Bronchial epithelial cell (primary cell): ENCODE results near the gene RPS27L. TPM values are rescaled to one million over a fixed set of nuclear protein-coding genes. Genes with fewer than 3 reads are reported as not detected.

Experiments
- DNase-seq: peaks from one replicate; pipeline ENCODE4 v3.0.0-alpha.2; 2010; ENCODE audit warnings: low read depth
- FAIRE-seq: peaks from 2 replicates; lab custom pipeline; 2011; peaks lifted over from hg19 to GRCh38; lab: Jason Lieb, UNC
- H3K27me3 ChIP-seq: 2 replicates; pipeline ENCODE4 v1.5.1; 2011; ENCODE audit warnings: low read length; ENCODE audit not compliant: control insufficient read depth, insufficient read depth
- H3K36me3 ChIP-seq: 2 replicates; pipeline ENCODE4 v1.5.1; 2011; ENCODE audit warnings: low read length; ENCODE audit not compliant: control insufficient read depth, insufficient read depth
- H3K4me3 ChIP-seq: 2 replicates; pipeline ENCODE4 v1.5.1; 2011; ENCODE audit warnings: mild to moderate bottlenecking, low read depth, low read length, control low read depth
- total RNA-seq: library from RNA; depleted of rRNA; stranded (reverse); fragments of >200 nt; gene quantifications from 2 replicates; pipeline ENCODE4 v1.2.1, GENCODE V29; 2014
- TF ChIP-seq, protein P1 (sequence below): IDR thresholded peaks from 2 replicates; pipeline ENCODE4 v1.5.1; 2011; ENCODE audit warnings: mild to moderate bottlenecking, moderate library complexity, low read length, control low read depth, inconsistent platforms; ENCODE audit not compliant: insufficient read depth, severe bottlenecking

The RPS27L gene
- total RNA-seq, 1 donor from 2014 or later, result 62.7 TPM

DNA sequence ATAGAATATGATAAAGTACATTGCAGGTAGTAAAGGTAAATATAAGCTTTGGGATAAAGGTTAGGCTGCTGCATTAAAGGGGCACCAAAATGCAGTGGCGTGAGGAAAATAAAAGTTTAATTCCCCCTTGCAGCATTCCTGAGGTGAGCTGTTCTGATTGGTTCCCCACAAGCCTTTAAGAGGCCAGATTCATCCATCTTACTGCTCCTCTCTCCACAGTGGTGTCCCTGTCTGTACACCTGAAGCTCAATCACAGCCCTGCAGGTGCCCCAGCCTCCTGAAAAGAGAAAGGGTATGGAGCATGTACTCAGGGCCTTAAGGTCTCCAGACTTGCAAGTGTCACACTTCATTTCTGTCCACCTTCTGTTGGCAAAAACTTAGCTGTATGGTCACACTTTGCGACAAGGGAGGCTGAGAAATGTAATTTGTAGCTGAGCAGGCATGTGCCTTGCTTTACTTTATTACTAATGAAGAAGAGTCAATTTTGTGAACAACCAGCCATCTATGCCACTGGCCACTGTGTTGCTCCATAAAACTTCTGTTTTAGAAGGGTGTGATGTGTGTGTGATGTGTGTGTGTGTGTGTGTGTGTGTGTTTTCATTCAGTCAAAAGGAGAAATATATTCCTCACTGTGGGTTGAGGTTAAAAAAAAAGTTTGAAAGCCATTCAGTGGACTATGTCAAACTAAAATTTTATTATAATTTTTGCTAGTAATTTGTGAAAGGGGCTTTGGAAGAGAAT is 22.9 kb downstream of the RPS27L start:
- Histone ChIP-seq H3K4me3 (no peak overlapping the region), H3K27me3 (no peaks in the 10 kb centered on the region), H3K36me3 (no peaks in the 10 kb centered on the region)
- TF ChIP-seq, protein P1, sequence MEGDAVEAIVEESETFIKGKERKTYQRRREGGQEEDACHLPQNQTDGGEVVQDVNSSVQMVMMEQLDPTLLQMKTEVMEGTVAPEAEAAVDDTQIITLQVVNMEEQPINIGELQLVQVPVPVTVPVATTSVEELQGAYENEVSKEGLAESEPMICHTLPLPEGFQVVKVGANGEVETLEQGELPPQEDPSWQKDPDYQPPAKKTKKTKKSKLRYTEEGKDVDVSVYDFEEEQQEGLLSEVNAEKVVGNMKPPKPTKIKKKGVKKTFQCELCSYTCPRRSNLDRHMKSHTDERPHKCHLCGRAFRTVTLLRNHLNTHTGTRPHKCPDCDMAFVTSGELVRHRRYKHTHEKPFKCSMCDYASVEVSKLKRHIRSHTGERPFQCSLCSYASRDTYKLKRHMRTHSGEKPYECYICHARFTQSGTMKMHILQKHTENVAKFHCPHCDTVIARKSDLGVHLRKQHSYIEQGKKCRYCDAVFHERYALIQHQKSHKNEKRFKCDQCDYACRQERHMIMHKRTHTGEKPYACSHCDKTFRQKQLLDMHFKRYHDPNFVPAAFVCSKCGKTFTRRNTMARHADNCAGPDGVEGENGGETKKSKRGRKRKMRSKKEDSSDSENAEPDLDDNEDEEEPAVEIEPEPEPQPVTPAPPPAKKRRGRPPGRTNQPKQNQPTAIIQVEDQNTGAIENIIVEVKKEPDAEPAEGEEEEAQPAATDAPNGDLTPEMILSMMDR, result no peak
- FAIRE-seq, result no peak
- no peak for DNase-seq

DNA sequence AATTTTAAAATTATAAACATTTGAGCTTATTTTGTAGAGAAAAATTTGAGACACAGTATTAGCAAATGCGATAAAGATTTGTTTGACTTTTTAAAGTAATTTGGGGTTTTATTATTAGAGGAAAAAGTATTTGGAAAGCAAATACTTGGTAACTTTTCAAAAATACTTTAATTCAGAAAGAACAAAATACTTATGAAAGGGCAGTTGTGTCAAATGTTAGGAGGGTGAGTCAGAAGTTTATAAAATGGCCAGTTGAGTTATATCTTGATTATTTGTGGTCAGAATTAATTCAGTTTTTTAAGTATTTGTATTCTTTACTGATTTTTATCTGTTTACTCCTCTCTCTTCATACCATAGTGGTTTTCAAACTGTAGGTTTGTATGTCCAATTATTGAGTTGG is 23.5 kb downstream of the RPS27L start:
- TF ChIP-seq, protein P1, result no peak
- no peak overlapping the region for H3K4me3 ChIP-seq
- DNase-seq (no peak), FAIRE-seq (no peak)
- no peaks in the 10 kb centered on the region for H3K36me3 ChIP-seq
- no peaks in the 10 kb centered on the region for H3K27me3 ChIP-seq

DNA sequence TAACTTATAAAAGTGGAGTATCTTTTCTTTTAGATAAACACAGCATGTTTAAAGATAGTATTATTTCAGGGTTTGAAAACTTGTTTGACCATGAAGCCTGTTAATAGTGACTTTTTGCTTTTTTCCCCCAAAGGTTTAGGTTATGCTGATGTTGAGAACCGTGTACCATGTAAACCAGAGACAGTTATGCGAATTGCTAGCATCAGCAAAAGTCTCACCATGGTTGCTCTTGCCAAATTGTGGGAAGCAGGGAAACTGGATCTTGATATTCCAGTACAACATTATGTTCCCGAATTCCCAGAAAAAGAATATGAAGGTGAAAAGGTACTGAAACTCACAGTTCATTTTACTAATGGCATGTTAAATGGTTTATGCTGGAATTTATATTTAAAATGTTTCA is 30.6 kb downstream of the RPS27L start:
- H3K4me3 ChIP-seq, result no peak overlapping the region
- TF ChIP-seq, protein P1, result no peak
- DNase-seq (no peak), FAIRE-seq (no peak)
- no peaks in the 10 kb centered on the region for H3K27me3 ChIP-seq
- H3K36me3 ChIP-seq, result peaks cover 3% of the 10 kb centered on the region

DNA sequence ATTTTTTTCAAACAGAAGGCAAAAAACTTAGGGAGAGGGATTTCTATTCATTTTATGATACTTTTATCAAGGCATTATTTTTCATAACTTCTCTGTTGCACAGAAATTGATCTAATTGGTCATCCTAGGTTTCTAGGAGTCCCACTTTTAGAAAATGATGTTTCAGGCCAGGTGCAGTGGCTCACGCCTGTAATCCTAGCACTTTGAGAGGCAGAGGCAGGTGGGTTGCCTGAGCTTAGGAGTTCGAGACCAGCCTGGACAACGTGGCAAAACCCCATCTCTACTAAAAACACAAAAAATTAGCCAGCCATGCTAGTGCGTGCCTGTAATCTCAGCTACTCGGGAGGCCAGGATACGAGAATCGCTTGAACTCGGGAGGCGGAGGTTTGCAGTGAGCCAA is 32.8 kb downstream of the RPS27L start:
- no peak for DNase-seq
- H3K27me3 ChIP-seq, result no peaks in the 10 kb centered on the region
- peaks cover 3% of the 10 kb centered on the region for H3K36me3 ChIP-seq
- H3K4me3 ChIP-seq, result no peak overlapping the region
- TF ChIP-seq, protein P1, result no peak
- no peak for FAIRE-seq

DNA sequence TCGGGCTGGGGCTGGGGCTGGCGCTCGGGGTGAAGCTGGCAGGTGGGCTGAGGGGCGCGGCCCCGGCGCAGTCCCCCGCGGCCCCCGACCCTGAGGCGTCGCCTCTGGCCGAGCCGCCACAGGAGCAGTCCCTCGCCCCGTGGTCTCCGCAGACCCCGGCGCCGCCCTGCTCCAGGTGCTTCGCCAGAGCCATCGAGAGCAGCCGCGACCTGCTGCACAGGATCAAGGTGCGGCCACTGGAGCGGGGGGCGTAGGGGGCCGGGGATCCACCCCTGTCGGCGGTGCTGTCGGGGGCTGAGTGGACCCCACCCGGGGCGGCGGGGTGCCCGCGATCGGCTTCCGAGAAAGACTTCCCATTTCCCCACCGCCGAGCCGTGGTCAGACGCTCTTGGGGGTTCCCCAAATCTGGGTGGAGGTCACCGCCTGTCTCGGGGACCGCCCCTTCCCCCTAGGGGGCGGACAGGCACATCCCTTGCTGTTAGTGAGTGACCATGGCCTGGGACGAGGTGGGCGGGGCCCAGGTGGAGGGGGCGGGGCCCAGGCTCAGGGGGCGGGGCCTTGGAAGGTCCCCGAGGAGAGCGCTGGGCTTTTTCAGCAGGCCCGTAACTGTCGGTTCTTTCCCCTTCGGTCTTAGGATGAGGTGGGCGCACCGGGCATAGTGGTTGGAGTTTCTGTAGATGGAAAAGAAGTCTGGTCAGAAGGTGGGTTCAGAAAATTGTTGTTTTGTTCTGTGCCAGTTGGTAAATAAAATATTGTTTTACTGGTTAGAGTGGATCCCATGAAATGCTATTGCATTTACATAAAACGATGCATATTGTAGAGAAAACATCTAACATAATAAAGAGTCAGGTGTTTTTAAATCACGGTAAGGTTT is 35.0 kb downstream of the RPS27L start:
- peak overlapping the region; percentile 96 for H3K4me3 ChIP-seq
- DNase-seq, result peak; percentile 64
- TF ChIP-seq, protein P1, result peak; percentile 8
- H3K27me3 ChIP-seq, result no peaks in the 10 kb centered on the region
- FAIRE-seq, result no peak
- peaks cover 1% of the 10 kb centered on the region for H3K36me3 ChIP-seq
